HEK293T (cell line): ENCODE results near the gene NREP.

Experiments used
- CTCF ChIA-PET: fragments of 350-600 bp; formaldehyde crosslinking; extraction: SDS; loops from one replicate; lab custom pipeline; 2021; ENCODE audit warnings: antibody characterized with exemption, inconsistent platforms; lab: Yijun Ruan, JAX
- POLR2A ChIA-PET: fragments of 350-600 bp; formaldehyde crosslinking; extraction: SDS; loops from one replicate; lab custom pipeline; 2020; ENCODE audit warnings: antibody characterized with exemption, inconsistent platforms; lab: Yijun Ruan, JAX
- DNase-seq: peaks from one replicate; pipeline ENCODE4 v3.0.0; 2012; ENCODE audit warnings: mixed read lengths; ENCODE audit errors: extremely low spot score
- ARNT ChIP-seq: fragments of 450-650 bp; IDR thresholded peaks from 2 replicates; pipeline ENCODE4 v1.6.1; 2017; ENCODE audit warnings: mild to moderate bottlenecking
- BHLHE40 ChIP-seq: fragments of 450-650 bp; IDR thresholded peaks from 2 replicates; pipeline ENCODE4 v1.6.1; 2016; ENCODE audit warnings: mild to moderate bottlenecking, moderate library complexity, borderline replicate concordance
- CTBP1 ChIP-seq: fragments of 450-650 bp; IDR thresholded peaks from 2 replicates; pipeline ENCODE4 v1.6.1; 2016; ENCODE audit warnings: borderline replicate concordance
- ELF4 ChIP-seq: fragments of 450-650 bp; IDR thresholded peaks from 2 replicates; pipeline ENCODE4 v1.6.1; 2017; ENCODE audit warnings: antibody characterized with exemption
- FOXA1 ChIP-seq: fragments of 450-650 bp; IDR thresholded peaks from 2 replicates; pipeline ENCODE4 v1.6.1; 2016; ENCODE audit warnings: mild to moderate bottlenecking
- FOXK2 ChIP-seq: fragments of 450-650 bp; IDR thresholded peaks from 2 replicates; pipeline ENCODE4 v1.6.1; 2016; ENCODE audit warnings: mild to moderate bottlenecking
- FOXM1 ChIP-seq: fragments of 450-650 bp; IDR thresholded peaks from 2 replicates; pipeline ENCODE4 v1.6.1; 2017; ENCODE audit warnings: mild to moderate bottlenecking, borderline replicate concordance
- HDGF ChIP-seq: fragments of 450-650 bp; IDR thresholded peaks from 2 replicates; pipeline ENCODE4 v1.6.1; 2017; ENCODE audit warnings: antibody characterized with exemption, borderline replicate concordance
- L3MBTL2 ChIP-seq: fragments of 450-650 bp; conservative IDR thresholded peaks from 2 replicates; pipeline ENCODE4 v1.6.1; 2016; ENCODE audit warnings: mild to moderate bottlenecking
- LEF1 ChIP-seq: fragments of 450-650 bp; IDR thresholded peaks from 2 replicates; pipeline ENCODE4 v1.6.1; 2017; ENCODE audit warnings: mild to moderate bottlenecking, borderline replicate concordance
- NFRKB ChIP-seq: fragments of 450-650 bp; IDR thresholded peaks from 2 replicates; pipeline ENCODE4 v1.6.1; 2016; ENCODE audit warnings: mild to moderate bottlenecking, moderate library complexity
- SP1 ChIP-seq: fragments of 450-650 bp; IDR thresholded peaks from 2 replicates; pipeline ENCODE4 v1.6.1; 2017
- SUZ12 ChIP-seq: fragments of 450-650 bp; IDR thresholded peaks from 2 replicates; pipeline ENCODE4 v1.6.1; 2016; ENCODE audit warnings: mild to moderate bottlenecking
- TARDBP ChIP-seq: fragments of 450-650 bp; IDR thresholded peaks from 2 replicates; pipeline ENCODE4 v1.6.1; 2016
- ZNF384 ChIP-seq: fragments of 450-650 bp; IDR thresholded peaks from 2 replicates; pipeline ENCODE4 v1.6.1; 2016
- TF ChIP-seq, protein P1 (sequence below): fragments of 450-650 bp; IDR thresholded peaks from 2 replicates; pipeline ENCODE4 v1.6.1; 2016

The NREP gene

DNA sequence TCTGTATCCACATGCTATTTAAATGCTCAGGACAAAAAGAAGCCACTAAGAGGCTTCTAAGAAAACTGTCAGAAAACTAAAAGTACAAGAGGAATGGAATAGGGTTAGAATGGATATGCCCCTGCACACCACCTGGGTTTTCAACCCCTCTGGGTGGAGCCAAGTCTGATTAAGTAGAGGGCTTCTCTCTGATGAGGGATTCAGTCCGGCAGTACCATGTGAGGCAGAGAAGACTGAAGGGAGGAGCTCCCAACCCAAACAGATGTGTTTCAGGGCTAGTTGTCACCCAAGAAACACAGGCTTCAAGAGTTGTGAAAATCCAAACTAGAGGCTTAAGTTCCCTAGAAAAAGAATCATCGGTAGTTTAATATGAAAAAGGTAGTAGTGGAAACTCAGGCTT, 12.5 kb downstream of the NREP start:
- ChIA-PET CTCF (no interaction called here), POLR2A (no interaction called here)
- no peak for TF ChIP-seq CTBP1
- no peak for DNase-seq

DNA sequence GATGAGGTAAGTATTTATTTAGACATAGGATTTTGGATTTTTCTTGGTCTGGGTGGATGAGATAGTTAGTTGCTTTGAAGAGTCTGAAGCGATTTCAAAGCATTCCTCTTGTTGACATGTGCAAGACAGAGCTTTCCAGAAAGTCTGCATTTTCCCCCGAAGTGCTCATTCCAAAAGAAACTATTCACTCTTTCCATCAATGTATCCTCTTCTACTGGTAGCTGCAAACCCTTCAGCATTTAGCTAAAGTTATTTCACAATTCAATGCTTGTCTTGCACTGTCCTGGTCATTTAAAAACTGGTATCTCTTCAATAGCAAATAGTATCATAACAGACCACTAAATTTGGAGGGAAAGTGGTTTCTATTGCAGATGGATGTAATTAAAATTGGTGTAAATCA, 13.0 kb downstream of the NREP start:
- ChIA-PET CTCF (no interaction called here), POLR2A (no interaction called here)
- TF ChIP-seq ELF4 (no peak), BHLHE40 (no peak), TARDBP (no peak), SUZ12 (no peak), LEF1 (no peak), CTBP1 (no peak), FOXK2 (no peak), FOXA1 (no peak), SP1 (no peak), HDGF (no peak), L3MBTL2 (no peak), ZNF384 (no peak), FOXM1 (no peak), NFRKB (no peak), ARNT (no peak)
- TF ChIP-seq, protein P1, sequence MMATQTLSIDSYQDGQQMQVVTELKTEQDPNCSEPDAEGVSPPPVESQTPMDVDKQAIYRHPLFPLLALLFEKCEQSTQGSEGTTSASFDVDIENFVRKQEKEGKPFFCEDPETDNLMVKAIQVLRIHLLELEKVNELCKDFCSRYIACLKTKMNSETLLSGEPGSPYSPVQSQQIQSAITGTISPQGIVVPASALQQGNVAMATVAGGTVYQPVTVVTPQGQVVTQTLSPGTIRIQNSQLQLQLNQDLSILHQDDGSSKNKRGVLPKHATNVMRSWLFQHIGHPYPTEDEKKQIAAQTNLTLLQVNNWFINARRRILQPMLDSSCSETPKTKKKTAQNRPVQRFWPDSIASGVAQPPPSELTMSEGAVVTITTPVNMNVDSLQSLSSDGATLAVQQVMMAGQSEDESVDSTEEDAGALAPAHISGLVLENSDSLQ: no peak
- DNase-seq: no peak

DNA sequence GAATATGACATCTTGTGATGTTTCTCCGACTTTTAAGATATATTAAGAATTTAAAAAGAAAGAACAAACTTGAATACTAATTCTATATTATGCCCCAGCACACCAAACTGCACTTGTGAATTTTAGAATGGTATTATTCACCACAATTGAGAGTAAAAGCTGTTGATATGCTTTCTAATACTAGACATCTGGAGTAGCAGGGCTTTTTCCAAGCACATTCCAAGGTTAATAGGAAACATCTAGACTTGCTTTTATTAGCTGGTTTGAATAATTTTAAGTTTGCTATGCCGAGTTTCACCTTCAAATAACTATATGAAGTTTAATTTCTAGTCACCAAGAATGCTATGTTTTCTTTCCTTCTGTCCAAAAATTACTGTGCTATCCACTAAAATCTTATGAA, 13.5 kb downstream of the NREP start:
- POLR2A ChIA-PET: no interaction called here
- no peak for TF ChIP-seq LEF1
- no peak for TF ChIP-seq ZNF384
- no peak for TF ChIP-seq SUZ12
- no peak for TF ChIP-seq NFRKB
- no peak for TF ChIP-seq ELF4
- no peak for TF ChIP-seq FOXM1
- TF ChIP-seq FOXK2: no peak
- TF ChIP-seq FOXA1: no peak
- no peak for TF ChIP-seq SP1
- TF ChIP-seq L3MBTL2: no peak
- no peak for TF ChIP-seq HDGF
- TF ChIP-seq, protein P1: no peak
- TF ChIP-seq BHLHE40: no peak
- CTCF ChIA-PET: interaction anchor here (0.9 kb wide), 1 partner anchor 14 kb away, joined by 3 read pairs; the partner anchor contains the start of gene NREP
- no peak for DNase-seq

DNA sequence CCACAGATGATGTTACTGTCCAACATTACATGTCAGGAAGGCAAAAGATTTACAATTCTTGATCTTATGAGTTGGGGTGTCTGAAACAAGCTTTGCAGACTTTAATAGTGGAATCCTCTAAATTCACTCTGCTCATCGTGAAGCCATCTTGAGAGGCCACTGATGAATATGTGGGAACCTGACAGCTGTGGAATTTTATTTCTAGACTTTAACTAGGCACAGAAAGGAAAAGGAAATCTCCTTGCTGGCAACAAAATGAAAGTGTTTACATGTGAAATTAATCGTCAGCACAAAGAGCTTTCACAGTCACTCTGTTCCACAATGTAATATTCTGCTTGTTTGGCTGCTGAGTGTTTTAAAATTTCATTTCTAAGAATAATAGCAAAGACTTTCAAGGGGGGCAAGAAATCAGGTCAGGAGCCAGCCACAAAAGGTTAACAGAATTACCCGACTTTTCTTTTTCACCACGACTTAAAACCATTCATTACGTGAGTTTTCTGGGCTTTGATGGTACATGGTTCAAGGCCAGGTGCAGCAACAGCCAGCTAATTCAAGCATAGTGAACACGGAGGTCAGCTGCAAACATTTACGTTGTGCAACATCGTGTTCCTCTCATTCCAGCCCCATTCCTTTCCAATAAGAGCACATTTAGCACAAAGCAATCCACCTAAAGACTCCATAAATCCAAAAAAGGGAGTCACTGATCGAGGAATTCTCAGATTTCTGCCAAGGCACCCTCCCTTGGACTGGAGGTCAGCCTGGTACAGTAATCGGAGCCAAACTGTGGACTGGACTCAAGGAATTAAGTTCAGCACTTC, 14.6 kb downstream of the NREP start:
- ChIA-PET CTCF (interaction anchor here (0.9 kb wide), 1 partner anchor 15 kb away, joined by 3 read pairs; the partner anchor contains the start of gene NREP), POLR2A (no interaction called here)
- DNase-seq: peak; percentile 10
- no peak for TF ChIP-seq L3MBTL2
- no peak for TF ChIP-seq HDGF
- no peak for TF ChIP-seq BHLHE40
- TF ChIP-seq ELF4: no peak
- no peak for TF ChIP-seq SUZ12
- TF ChIP-seq NFRKB: no peak
- no peak for TF ChIP-seq ZNF384
- TF ChIP-seq, protein P1: no peak

DNA sequence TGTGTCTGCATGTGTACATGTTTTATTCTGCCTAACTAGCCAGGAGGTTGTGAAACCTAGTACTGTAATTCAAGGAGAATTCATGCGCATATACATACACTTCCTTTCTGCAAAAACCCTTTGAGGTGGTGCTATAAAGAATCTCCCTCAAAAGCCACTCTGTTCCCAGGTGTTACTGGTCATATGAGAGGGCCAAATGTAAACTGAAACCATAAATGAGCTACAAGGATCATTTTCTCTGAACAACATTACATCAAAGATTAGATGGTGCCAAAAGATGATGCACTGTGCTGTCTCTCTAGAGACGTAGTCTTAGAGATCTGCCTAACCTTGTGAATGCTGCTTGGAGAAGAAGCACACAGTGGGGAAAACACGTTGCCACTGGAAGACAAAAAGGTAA, 15.7 kb downstream of the NREP start:
- DNase-seq: no peak
- no peak for TF ChIP-seq SUZ12
- CTCF ChIA-PET: no interaction called here
- POLR2A ChIA-PET: no interaction called here

DNA sequence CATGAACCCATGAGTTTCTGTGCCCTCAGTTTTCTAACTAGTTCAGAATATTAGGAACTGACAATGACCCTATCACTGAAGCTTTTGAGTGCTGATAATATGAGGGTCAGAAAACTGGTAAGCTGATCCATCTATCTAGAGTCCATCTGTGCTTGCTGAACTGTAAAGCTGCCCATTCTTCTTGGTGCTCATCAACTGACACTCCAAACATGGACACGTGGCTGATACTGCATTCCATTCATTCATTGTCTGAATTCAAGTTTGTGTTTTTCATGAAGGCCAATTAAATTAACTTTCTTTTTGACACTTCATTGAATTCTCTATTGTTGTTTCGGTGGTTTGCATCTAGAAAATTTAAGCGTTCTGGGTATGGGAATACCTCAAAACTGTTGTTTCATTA, 17.6 kb downstream of the NREP start:
- TF ChIP-seq HDGF (no peak), ARNT (no peak), TARDBP (no peak), SP1 (no peak), FOXK2 (no peak), ZNF384 (no peak), FOXM1 (no peak), ELF4 (no peak), NFRKB (no peak), SUZ12 (no peak), BHLHE40 (no peak), L3MBTL2 (no peak), CTBP1 (no peak), FOXA1 (no peak)
- ChIA-PET CTCF (interaction anchor here (0.5 kb wide), 1 partner anchor 208 kb away, joined by 5 read pairs; no protein-coding TSS in a partner anchor), POLR2A (no interaction called here)
- DNase-seq: no peak

DNA sequence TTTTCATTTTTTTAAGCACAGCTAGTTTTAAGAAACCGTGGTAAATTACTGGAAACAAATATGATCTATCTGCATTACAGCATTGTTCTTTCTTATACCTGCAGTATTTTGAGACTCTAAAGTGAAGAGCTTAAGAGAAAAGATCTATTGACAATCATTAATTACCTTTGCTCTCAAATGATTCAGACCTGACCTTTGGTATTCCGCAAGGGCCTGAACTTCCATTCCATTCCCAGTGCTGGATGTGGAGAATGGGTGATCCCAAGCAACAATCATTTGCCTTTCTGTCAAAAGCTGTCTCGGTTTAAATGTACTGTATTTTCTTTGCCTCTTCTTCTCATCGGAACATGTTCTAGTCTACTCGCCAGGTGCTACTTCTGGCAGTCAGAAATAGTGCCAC, 18.9 kb downstream of the NREP start:
- CTCF ChIA-PET: no interaction called here
- POLR2A ChIA-PET: no interaction called here
- TF ChIP-seq LEF1 (no peak), FOXA1 (no peak), ARNT (no peak)
- no peak for DNase-seq
